Activated CD4-positive, alpha-beta T cell treated with anti-CD3 and anti-CD28 coated beads for 4 hours (primary cell): Measurements from ENCODE around the gene PDLIM7.
"Not testable (repeated sequence)": the region's sequence is repeated elsewhere in the genome, so short reads cannot be mapped to it uniquely, and the experiment has no call there.

Experiments used
- DNase-seq, 2 donors: peaks; one replicate each; pipeline ENCODE4 v3.0.0-alpha.2; 2020

PDLIM7 gene, protein sequence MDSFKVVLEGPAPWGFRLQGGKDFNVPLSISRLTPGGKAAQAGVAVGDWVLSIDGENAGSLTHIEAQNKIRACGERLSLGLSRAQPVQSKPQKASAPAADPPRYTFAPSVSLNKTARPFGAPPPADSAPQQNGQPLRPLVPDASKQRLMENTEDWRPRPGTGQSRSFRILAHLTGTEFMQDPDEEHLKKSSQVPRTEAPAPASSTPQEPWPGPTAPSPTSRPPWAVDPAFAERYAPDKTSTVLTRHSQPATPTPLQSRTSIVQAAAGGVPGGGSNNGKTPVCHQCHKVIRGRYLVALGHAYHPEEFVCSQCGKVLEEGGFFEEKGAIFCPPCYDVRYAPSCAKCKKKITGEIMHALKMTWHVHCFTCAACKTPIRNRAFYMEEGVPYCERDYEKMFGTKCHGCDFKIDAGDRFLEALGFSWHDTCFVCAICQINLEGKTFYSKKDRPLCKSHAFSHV

GRCh38 chr5:177497292-177498012 lies at the start of gene PDLIM7:
Gene PDLIM7, minus strand, starts transcription at chr5:177497604. Its CDS starts 1,092 bp downstream, at chr5:177496512.
- DNase-seq: peak; percentile 94 to 95

GRCh38 chr5:177546258-177546741 lies 48.9 kb upstream of the PDLIM7 start:
- DNase-seq: no peak

DNA sequence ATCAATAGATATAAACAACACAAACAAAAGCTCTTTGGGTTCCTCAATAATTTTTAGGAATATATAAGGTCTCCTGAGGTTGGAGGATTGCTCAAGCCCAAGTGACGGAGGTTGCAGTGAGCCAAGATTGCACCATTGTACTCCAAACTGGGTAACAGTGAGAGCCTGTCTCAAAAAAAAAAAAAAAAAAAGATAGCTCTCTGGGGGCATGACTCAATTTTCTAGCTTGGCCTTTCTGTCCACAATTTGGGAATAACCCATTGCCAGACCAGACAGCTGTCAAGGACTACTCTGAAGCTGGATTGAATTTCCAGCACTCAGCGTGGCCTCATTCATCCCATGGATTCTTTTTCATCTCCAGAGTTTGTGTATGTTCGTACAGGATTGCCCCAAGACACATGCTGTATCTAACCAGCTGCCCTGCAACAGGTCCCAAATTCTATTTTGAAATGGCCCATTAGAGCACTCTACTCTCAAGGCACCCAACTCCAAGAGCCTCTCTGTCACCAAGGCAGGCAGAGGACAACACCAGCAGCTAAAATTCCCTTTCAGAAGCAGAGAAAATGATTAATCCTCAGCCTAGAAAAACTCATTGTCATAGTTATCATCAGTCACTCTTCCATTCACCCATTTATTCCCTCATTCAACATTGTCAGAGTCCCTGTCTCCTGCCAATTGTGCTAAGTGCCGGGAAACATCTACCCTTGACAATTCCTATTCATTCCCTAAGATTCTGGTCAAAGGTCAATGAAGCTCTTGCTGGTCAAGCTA lies 48.3 kb upstream of the PDLIM7 start:
- DNase-seq: no peak

GRCh38 chr5:177542816-177543465 lies 45.5 kb upstream of the PDLIM7 start:
- no peak for DNase-seq

GRCh38 chr5:177540438-177540837 lies 43.0 kb upstream of the PDLIM7 start:
- DNase-seq: no peak

DNA sequence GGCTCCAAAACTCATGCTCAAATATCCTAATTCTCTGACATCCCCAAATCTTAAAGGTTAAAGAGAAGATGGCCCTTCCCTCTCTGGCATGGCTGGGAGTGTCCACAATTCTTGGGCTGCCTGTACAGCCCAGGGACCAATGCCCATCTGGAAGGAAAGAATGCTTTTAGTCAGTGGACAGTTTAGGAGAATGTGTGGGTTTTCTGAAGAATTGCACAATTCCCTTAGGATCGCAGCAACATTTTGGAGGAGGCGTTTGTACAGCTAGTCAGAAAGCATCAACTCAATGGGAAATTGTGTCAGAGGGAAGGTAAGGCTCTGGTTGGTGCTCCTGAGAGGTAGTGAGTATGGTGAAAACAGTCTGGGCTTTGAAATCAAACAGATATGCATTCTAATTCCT lies 42.0 kb upstream of the PDLIM7 start:
- no peak for DNase-seq

- DNase-seq: no peak
These were observed 41.5 kb upstream of the PDLIM7 start for GRCh38 chr5:177538876-177539275.

DNA sequence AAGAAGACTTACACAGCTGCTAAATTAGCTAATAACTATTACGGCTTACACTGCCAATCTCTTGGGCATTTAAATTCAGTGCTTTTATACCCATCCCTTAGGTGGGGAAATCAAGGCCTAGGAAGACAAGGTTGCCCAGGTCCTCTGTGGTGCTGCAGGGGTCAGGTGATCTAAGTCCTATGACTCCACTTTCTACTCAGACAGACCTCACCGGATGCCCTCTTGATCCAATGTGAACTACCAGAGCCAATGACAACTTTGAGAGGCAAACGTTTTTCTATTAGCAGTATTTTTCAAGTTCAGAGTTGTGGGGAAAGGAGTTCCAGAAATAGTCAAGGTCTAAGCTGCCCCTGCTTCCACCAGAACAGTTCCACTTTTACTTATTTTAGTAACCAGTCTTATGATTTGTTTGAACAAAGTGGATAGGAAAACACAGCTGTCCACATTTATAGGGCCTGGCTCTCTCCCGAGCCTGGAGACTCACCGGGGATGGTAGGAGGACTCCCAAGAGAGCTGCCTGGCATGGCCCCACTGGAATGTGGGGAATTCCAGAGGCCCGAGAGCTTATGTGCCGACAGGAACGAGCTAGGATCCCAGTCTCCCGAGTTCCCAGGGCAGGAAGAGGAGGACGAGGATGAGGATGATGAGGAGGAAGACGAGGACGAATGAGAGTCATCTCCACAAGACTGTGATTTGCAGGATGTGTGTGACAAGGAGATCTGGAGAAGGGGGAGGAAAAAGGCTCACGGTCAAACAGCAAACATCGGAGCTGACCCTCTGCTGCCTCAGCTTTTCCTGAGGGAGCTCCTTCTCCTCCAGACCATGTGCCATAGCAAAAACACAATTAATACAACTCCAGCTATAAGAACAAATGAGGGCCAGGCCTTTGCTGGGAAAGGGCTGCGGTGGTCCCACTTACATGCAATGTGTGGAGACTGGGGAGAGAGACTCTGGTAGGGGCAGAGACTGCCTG lies 40.3 kb upstream of the PDLIM7 start:
- DNase-seq: no peak

DNA sequence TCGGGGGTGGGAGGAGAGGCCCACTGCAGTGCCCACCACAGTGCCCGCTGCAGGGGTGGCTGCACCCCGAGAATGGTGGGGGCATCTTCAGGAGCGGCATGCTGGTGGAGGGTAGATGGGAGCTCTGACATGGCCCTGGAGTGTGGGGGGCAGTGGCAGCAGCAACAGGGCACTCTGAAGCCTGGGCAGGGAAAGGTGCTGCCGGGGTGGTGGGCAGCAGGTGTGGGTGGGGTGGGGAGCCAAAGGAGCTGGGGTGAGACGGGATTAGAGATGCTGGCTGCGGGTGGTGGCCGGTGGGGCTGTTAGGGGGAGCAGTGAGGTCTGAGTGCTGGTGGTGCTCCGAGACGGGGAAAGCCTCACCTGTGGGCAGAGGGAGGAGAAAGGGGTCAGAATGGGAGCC lies 39.0 kb upstream of the PDLIM7 start:
- no peak for DNase-seq

DNA sequence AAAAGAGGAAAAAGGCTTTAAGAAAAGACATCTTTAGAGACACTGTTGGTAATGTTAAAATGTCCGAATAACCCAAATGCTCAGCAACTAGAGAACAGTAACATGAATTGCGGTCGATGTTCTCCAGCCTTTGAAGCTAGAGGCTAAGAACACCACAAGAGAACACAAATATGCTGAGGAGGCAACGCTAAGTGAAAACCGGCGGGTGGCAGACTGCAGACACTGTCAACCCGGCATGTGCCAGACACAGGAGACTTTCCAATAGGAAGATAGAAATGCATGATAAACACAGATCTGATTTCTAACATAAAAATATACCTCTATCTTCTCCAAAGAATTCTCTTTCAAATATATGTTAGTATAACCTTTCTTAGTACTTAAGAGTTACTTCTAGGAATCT lies 37.7 kb upstream of the PDLIM7 start:
- no peak for DNase-seq

DNA sequence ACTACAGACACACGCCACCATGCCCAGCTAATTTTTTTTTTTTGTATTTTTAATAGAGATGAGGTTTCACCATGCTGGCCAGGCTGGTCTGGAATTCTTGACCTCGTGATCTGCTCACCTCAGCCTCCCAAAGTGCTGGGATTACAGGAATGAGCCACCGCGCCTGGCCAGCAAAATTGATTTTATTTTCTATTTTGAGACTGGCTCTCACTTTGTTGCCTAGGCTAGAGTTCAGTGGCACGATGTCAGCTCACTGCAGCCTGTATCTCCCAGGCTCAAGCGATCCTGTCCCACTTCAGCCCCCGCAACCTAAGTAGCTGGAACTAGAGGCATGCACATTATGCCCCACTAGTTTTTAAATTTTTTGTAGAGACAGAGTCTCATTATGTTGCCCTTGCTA lies 37.0 kb upstream of the PDLIM7 start:
- DNase-seq: not testable (repeated sequence)

- no peak for DNase-seq
These were observed 34.0 kb upstream of the PDLIM7 start for GRCh38 chr5:177531209-177531940.

- no peak for DNase-seq
These were observed 33.2 kb upstream of the PDLIM7 start for GRCh38 chr5:177530638-177531037.

GRCh38 chr5:177529247-177530203 lies 32.1 kb upstream of the PDLIM7 start:
- DNase-seq: no peak

DNA sequence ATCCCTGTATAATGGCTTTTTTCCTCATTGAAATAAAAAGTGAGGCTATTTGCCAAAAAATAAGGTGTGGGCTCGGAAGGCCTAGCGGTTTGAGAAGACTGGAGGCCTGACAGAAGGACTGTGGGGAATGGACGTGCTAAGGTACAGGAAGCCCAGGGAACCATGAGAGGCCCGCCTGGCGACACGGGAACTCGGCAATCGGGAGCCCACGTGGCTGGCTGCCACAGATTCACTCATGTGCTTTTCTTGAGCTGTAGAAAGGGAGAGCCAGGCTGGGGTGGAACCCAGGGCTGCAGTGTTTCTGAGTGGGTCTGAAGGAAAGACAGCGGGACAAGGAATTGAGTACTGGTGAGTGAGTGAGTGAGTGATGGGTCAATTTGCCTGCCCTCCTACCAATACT lies 31.2 kb upstream of the PDLIM7 start:
- DNase-seq: no peak

DNA sequence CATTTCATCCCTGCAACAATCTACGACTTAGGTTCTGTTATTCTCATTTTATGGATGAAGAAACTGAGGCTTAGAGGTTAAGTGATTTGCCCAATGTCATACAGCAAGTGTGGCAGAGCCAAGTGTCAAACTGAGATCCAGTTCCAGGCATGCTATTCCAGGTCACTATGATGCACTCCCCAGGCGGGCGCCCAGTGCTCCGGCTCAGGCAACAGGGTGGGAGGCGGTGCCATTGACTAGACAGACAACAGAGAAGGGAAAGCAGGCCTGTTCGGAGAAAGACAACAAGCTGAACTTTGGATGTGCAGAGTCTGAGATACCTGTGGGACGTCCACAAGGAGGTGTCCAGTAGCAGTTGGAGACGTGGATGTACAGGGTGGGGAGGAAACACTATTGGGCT lies 30.2 kb upstream of the PDLIM7 start:
- DNase-seq: no peak

- no peak for DNase-seq
These were observed 29.4 kb upstream of the PDLIM7 start for GRCh38 chr5:177526791-177527190.

DNA sequence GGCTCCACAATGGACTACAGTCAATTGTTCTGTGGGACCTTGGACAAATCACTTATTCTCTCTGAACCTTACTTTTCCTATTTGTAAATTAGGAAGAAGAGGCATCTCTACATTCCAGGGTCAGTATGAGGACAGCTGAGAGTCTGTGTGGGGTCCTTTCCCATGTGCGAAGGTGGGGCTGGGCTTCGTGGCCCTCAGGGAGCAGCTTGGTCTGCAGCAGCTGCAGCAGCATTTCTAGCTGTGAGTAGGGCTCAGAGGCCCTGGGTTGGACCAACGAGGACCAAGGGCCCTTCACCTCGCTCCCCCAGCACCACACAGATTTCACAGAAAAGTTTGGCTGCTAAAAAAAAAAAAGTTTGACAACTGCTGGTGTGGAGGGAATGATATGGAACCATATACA lies 28.8 kb upstream of the PDLIM7 start:
- no peak for DNase-seq

DNA sequence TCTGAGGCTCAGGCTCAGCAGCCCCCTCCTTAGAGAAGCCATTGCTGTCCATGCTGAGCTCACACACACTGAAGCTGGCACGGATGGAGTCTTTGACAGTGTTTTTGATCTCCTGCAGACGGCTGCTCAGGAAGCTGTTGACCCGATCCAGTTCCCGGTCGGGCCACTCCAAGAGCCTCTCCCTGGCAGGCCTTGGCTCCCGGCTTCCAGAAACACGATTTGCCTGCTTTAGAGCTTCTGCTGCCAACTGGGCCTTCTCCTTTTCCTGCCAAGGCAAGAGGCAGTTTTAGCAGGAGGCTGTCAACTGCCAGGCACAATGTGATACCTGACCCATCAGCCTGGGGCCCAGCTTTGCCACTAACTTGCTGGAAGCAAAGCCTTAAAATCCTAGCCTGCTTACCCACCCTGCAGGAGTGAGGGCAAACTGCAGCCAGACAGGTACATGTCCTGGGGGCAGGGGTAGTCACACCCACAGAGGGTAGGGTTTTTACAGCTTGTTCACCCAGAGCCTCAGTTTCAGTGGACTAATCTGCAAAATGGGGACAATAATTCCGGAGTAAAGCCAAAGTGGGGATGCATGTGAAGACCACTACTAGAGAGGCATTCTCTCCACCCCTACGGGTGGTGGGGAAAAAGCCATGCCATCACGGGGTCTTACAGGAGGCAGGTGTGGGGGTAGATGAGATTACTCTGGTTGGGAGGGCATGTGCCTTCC lies 27.7 kb upstream of the PDLIM7 start:
- no peak for DNase-seq
